LNCAP (cell line): ENCODE data around the gene RNH1.

Source experiments
- TF ChIP-seq, protein P1 (sequence below): fragments of 450-650 bp; IDR thresholded peaks from 2 replicates; pipeline ENCODE4 v1.5.1; 2017; ENCODE audit warnings: mild to moderate bottlenecking

Gene RNH1

DNA sequence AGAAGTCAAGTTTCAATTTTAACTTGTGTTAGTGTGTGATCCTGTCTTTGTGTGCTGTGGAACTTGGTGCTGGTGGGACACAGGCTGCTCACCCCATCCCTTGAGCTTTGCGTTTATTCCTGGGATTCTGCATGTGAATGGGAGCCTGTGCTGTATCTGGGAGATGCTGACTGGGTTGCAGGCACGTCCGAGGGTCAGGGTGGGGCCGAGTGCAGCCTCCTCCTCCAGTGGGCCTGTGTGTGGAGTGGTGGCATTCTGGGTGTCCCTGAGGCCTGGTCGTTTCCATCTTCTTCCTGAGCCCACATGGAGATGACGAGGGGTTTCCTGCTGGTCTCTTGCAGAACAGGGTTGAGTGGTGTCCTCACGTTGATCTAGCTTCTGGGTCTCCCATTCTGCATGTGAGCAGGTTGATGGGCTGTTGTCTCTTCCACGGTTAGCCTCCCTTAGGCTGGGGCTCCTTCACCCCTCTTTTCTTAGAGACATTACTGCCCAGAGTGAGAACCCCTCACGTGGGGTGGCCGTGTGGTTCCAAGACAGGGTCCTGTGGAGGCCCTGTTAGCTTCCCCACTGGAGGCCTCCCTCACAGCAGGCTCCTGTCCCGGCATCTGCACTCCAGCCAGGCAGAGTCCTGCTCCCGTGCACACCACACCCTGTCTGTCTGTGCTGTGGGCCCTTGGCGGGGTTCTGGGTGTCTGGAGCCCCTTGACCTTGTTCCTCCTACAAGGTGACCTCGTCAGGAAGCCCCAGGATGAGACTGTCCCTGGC, 52.1 kb downstream of the RNH1 start:
- TF ChIP-seq, protein P1, sequence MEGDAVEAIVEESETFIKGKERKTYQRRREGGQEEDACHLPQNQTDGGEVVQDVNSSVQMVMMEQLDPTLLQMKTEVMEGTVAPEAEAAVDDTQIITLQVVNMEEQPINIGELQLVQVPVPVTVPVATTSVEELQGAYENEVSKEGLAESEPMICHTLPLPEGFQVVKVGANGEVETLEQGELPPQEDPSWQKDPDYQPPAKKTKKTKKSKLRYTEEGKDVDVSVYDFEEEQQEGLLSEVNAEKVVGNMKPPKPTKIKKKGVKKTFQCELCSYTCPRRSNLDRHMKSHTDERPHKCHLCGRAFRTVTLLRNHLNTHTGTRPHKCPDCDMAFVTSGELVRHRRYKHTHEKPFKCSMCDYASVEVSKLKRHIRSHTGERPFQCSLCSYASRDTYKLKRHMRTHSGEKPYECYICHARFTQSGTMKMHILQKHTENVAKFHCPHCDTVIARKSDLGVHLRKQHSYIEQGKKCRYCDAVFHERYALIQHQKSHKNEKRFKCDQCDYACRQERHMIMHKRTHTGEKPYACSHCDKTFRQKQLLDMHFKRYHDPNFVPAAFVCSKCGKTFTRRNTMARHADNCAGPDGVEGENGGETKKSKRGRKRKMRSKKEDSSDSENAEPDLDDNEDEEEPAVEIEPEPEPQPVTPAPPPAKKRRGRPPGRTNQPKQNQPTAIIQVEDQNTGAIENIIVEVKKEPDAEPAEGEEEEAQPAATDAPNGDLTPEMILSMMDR, result no peak

- TF ChIP-seq, protein P1, result no peak
Measured at GRCh38 chr11:454043-454442, 53.0 kb downstream of the RNH1 start.

DNA sequence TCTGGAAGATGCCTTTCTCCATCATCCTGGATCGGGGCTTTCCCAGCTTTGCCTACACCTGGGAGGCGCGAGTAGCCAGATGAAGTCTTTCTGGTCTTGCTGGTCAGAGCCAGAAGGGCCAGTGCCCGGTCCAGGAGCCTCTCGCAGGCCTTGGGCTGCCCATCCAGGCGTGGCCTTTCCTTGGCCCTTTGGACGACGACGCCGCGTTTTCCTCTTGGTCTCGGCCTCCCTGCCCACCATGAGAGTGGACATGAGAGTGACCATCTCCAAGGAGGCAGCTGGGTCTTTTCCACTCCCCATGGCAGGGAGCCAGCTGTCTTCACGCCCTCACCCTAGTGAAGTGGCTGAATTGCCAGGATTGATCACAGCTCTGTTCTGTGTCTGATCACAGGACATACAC, 53.5 kb downstream of the RNH1 start:
- TF ChIP-seq, protein P1, result no peak

DNA sequence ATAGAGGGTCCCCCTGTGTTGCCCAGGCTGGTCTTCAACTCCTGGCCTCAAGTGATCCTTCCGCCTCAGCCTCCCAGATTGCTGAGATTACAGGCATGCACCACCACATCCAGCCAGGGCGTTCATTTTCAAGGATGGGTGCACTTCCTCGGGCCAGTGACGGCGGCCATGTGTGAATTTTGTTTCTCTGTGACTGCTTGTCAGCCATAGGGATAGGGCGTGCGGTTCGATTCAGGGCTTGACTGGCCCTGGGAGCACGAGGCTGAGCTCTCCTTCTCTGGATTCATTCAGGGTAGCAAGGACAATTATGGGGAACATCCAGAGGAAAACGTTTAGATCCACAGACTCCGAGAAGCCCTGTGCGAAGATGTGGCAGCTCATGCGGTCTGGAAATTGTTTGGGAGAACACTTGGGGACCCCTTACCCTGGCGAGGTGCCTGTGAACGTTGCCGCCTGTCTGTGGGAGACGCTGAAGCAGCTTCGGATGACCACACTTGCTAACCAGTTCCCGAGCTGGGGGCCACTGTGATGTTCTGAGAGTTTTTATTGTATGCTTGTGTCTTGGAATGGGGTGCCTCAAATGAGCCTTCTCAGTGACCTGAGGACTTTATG, 54.0 kb downstream of the RNH1 start:
- TF ChIP-seq, protein P1, result no peak

GRCh38 chr11:452203-452744, 54.8 kb downstream of the RNH1 start:
- TF ChIP-seq, protein P1, result no peak

DNA sequence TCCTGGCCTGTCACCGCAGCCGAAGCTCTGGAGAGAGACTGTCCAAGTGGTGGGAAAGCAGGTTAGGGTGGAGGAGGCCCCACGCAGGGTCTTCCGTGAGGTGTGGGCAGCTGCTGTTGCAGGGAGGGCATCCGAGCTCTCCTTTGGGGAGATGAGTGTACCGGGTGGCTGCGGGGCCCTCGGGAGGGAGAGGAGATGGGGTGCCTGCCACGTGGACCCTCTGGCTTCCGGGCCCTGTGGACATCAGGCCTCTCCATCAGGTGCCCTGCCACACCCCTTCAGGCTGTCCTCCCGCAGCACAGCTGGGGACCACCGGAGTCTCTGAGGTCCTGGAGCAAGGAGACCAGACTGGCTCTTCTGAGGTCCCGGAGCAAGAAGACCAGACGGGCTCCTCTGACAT, 55.3 kb downstream of the RNH1 start:
- TF ChIP-seq, protein P1, result no peak

DNA sequence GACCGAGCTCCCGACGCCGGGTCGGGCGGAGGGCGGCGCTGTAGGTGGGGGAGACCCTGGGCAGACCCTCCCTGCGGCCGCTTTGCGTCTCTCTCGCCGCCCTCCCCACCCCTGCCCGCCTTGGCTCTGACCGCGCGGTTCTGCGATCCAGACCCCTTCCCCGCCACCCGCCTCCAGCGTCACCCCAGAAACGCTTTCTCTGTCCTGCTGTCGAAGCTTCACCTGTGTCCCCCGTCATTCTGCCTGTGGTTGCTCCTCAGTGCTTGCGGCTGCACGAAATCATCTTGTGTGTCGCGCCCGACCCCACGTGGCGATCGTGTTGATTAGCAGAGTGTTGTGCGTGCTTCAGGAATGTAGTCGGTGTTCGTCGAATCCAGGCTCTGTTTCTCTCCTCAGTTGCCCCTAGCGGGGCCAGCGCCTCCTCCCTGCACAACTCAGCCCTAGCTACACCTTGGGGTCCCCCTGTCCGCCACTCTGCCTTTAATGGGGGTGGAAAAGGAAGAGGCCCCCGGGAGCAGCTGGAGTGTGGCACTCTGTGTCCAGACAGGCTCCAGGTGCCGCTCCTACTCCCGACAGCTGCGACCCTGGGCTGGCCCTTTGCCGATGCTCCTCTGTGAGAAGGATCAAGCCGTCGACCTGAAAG, 56.1 kb downstream of the RNH1 start:
- TF ChIP-seq, protein P1, result peak; percentile 43
